ENCODE measurements around the gene YTHDF1.
A peak's percentile ranks its signal among the peaks of the same experiment; 100 is the strongest.

The YTHDF1 gene

DNA sequence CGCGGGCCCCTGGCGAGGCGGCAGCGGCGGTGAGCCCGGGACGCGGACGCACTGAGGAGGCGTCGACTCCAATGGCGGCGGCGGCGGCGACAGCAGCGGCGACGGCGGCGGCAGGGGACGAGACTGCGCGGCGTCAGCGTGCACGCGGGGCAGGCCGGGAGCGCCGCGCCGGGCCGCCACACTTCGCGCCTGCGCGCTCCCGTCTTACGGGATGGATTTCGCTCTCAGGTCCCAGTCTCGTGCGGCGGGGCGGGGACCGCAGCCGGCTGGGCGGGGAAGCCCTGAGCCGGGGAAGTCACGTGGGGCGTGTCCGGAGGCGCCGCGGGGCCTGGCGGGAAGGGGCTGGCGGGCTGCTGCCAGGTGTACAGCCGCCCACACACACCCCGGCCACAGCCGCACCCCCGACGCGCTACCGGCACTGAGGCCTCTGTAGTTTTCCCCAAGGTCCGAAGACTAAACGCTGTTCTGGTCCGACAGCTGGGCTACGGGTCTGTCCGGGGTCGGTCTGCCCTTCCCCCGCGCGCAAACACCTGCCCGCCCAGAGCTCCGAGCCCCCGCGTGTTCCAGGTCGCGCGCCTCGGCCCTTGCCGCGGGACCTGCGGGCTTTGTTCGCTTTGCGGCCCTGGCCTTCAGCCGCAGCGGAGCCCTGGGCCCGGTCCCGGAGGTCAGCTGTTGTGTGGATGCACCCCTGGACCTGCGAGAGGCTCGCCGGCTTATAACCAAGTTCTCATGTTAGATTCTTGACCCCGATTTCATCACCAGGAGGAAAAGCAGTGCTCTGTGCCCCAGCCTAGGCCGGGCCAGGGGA, at the start of gene YTHDF1:
TSS of gene YTHDF1 (minus strand) at position 91 of the 808 bp plus-strand sequence. CDS start 239 bp downstream, outside the sequence.
- DNase-seq (ENCODE audit: low spot score), result peak; percentile 92

DNA sequence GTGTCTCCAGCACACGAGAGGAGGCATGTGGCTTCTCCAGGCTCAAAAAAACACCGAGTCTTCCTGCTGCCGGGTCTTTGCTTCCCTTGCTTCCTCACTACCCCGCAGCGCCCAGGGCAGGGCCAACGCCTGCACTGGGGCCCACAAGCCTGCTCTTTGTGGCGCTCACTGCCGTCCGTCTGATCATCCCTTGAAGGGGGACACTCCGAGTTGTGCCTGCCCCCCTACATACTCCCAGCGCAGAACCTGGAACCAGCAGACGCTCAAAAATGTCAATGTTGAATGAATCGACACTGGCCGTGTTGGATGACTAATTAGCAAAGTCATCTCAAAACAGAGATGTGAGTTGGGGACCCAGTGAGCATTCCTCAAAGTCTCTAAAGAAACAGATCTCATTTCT, 48.6 kb upstream of the YTHDF1 start:
- no peak for DNase-seq (ENCODE audit: low spot score)

DNA sequence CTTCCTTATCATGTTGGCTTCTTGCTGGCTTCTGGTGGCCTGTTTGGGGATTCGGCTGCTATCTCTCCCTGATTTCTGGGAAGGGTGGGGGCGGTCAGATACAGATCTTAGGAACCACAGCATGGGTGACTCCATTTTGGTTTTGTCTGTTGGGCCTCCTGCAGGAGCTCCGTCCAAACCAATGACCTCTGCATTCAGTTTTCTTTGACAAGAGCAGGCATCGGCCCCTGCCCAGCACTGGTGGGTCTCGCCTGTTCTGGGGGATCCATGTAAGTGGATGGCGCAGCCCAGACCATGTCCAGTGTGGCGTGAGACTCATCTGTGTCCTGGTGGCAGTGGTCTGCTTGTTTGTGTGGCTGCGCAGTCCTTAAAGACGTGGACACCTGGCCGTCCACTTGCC, 48.1 kb upstream of the YTHDF1 start:
- no peak for DNase-seq (ENCODE audit: low spot score)

DNA sequence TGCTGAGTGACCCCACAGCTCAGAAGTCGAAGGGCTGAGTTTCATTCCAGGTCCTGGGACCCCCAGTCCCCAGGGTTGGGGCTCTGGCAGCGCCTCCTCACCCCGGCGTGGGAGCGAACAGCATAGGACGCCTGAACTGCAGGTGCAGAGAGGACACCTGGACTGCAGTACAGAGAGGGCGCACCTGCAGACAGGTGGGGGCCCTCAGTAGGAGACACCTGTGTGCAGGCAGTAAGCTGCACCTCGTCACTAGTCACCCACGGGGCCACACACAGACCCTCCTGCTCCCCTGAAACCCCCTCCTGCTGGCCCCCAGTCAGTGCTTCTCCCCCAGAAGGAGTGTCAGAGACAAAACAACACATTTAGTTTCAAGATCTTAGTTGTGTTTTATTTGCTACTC, 46.9 kb upstream of the YTHDF1 start:
- DNase-seq (ENCODE audit: low spot score), result no peak

DNA sequence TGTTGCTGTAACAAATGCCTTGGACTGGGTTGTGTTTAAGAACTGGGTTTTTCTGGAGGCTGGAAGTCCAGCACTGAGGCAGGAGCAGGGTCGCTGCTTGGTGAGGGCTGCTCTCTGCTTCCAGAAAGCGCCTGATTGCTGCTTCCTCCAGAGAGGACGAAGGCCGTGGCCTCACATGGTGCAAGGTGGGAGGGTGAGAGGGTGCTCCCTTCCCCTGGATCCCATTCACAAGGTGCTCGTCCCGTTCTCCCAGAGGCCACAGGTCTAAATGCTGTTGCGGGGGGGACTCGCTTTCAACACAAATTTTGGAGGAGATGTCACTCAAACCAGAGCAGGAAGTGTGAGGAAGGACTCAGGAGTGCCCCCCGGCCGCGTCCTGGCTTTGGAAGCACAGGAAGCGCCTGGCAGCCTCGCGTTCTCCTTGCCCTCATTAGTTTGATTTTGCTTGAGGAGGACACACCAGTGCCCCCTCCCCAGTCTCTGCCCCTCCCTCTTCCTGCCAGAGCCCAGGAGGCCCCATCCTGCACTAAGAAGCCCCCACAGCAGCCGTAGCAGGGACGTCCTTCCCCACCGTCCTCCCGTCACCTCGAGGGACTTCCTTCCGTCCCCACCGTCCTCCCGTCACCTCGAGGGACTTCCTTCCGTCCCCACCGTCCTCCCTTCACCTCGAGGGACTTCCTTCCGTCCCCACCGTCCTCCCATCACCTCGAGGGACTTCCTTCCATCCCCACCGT, 46.0 kb upstream of the YTHDF1 start:
- no peak for DNase-seq (ENCODE audit: low spot score)

DNA sequence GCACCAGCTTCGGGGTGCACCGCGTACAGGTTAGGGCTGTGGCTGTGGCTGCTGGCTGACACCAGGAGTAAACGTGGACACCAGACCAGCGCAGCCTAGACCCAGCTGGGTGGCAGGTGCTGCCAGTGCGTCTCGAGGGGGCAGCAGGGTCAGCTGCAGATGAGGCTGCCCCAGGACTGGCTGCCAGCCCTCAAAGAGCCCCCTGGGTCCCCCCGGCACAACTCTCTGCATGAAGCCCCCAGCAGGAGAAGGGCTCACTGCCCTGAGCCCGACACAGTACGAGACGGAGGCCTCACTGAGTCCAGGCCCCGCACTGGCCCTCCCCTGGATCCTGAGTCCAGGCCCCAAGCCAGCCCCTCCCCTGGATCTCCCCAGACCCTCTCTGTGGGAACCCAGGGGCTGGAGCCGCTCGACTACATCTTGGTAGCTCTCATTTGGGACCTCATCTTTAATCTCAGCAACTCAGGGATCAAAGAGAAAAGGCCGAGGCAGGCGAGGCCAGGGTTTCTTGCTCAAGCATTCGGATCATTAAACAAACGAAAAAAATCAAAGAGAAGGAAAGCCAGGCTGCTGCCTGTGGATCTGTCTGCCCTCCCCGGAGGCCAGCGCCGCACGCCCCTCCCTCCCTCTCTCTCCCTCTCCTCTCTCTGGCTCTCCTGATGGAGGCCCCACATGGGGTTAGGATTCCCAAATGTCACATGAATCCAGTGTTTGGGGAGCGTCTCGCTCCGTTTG, 45.3 kb upstream of the YTHDF1 start:
- no peak for DNase-seq (ENCODE audit: low spot score)

DNA sequence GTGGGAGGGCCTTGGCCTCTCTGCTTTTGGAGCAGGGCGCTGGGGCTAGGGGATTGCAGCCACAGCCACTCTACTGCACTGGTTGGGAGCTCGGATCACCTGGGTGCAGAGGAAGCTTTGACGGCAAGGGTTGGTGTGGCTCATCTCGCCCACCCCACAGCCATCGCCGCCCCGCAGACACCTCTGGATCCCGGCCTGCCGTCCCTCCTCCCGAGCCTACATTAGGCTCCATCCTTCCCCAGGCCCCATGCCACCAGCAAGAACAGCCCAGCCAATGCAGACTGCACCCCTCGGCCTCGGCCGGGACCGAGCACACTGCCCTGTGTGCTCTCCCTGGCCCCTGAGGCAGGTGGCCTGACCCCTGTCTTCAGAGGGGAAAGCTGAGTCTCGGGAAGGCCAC, 44.6 kb upstream of the YTHDF1 start:
- no peak for DNase-seq (ENCODE audit: low spot score)

DNA sequence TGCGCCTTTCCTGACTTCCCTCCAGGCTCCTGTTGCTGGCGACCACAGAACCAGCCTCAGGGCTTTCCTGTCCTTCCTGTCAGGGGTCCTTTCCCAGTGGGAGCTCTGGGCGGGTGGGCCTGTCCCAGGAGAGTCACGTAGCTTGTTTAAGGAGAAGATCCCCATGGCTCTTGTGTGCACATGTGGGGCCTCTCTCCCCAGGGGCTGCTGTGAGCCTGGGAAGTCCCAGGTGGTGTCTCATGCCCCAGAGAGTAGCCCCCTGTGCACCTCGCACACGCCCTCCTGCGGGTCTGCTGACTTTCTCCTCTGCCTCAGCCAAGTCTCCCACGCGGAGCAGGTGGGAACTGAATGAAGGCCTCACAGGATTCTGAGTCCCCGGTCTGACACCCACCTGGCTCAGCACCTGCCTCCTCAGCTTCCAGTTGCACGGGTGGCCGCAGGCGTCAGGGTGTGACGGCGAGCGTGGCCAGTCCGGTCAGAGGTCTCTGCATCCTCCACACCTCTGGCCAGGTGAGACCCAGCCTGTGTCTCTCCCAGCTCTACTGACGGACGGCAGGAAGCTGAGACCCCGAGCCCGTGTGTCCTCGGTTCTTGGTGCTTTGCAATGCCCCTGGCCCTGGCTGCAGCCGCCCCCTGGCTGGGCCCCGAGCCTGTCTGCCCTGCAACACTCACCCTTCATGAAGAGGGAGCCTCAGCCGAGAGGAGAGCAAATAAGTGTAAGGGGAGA, 44.0 kb upstream of the YTHDF1 start:
- DNase-seq (ENCODE audit: low spot score), result no peak

DNA sequence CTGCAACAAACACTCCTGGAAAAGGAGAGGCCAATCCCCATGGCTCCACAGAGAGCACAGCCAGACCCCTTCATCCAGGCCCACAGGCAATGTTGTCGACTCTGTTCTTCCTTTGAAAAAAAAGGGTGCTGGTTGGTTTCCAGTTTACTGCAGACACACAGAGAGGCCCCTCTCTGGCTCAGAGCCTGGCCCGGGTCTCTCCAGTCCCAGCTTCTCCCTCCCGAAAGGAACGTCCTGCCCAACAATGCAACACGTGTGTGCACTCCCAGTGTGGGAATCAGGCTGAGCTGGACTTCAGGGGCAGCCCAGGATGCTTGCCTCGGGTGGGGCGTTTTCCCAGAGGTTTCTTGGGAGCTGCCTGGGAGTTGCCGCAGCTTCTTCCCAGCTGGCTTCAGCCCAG, 42.9 kb upstream of the YTHDF1 start:
- no peak for DNase-seq (ENCODE audit: low spot score)

DNA sequence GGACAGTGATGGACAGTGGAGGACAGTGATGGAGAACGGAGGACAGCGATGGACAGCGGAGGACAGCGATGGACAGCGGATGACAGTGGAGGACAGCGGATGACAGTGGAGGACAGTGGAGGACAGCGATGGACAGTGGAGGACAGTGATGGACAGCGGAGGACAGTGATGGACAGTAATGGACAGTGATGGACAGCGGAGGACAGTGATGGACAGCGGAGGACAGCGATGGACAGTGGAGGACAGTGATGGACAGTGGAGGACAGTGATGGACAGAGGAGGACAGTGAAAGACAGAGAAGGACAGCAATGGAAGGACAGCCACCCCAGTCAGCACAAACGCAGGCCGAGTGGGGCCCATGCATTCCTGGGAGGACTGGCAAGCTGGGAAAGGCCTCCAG, 41.7 kb upstream of the YTHDF1 start:
- DNase-seq (ENCODE audit: low spot score), result no peak

DNA sequence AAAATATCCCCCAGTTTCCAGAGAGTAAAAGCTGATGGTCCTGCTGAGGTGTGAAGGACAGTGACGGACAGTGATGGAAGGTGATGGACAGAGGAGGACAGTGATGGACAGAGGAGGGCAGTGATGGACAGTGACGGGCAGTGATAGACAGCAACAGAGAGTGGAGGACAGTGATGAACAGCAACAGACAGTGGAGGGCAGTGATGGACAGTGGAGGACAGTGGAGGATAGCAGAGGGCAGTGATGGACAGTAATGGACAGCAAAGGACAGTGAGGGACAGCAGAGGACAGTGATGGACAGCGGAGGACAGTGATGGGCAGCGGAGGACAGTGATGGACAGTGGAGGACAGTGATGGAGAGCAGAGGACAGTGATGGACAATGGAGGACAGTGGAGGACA, 41.0 kb upstream of the YTHDF1 start:
- DNase-seq (ENCODE audit: low spot score), result no peak

DNA sequence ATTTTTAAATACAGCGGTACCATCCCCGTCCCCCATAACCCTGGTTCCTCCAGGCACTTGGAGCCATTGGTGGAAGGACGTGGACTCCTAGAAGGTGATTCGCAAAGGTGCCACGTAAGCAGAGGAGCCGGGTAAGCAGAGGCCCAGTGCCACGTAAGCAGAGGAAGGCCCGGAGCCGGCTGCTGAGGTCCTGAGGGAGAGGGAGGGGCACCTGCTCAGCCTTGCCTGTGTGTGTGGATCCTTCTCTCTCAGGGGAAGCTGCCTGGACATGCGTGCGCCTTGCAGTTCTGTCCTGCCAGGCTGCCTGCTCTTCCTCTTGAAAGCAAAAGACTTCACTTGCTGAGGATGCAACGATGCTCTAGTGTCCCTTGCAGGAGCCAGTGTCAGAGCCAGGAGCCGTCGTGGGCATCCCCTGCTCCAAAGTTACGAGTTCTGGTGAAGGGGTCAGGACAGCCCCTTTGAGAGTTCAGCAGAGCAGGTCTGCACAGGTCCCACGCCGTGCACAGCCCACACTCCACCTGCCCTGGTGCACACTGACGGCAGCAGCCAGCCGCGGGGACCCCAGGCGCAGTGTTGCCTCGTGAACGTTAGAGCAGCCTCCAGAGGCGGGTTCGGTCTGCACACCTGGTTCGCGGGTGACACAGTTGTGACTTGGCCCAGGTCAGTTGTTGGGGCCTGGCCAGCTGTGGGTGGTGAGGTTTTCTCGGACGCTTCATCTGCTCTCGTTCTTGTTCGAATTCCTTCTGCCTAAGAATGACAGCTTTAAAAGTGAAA, 40.2 kb upstream of the YTHDF1 start:
- DNase-seq (ENCODE audit: low spot score), result no peak

DNA sequence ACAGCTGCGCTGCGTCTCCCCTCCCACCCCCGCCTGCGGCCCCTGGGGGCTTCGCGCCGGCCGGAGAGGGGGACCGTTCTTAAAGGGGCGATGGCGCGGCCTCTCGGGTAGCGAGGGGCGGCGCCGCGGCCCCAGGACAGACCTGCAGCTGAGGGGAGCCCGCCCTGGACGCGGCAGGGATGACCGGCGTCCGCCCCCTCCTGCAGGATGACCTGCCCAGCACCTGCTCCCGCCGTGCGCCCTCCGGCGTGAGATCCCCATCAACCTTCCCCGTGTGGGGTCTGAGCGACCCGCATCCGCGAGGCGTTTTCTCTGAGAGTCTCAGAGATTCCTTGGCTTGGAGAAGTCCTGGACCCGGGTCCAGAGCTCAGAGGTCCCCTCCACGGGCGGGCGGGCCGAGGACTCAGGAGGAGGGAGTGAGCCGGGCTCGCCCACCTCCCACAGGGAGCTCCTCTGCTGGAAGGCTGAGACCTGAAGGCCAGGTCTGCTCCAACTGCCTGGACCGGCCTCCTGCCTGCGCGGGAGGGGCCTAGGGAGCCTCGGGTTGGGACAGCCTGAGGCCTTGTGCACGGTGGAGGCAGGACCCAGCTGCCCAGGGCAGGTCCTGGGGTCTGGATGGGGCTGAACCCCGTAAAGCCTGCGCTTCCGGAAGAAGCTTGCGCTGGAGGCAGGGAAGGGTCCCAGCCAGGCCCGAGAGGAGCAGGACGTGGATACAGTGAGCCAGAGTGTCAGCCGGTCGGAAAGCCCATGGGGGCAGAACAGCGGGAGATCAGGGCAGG, 38.9 kb upstream of the YTHDF1 start:
- DNase-seq (ENCODE audit: low spot score), result no peak

DNA sequence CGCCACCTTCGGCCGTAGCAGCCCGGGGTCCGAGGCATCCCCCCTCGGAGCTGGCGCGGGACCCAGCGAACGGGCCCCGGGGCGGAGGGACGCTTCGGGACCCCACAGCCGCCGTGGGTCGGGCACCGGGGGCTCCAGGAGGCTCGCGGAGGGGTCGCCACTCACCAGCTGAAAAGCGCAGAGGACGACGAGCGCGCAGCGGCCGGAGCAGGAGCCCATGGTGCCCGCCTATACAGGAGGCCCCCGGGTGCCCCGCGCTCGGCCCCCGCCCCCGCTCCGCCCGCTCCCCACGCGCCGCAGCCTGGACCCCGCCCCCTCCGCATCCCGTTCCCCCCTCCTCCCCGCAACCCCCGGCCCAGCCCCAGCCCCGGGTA, 38.3 kb upstream of the YTHDF1 start, which contains the start of gene NKAIN4:
TSS of gene NKAIN4 (minus strand) at position 232 of the 374 bp plus-strand sequence. CDS start at position 219, 13 bp downstream.
- no peak for DNase-seq (ENCODE audit: low spot score)

DNA sequence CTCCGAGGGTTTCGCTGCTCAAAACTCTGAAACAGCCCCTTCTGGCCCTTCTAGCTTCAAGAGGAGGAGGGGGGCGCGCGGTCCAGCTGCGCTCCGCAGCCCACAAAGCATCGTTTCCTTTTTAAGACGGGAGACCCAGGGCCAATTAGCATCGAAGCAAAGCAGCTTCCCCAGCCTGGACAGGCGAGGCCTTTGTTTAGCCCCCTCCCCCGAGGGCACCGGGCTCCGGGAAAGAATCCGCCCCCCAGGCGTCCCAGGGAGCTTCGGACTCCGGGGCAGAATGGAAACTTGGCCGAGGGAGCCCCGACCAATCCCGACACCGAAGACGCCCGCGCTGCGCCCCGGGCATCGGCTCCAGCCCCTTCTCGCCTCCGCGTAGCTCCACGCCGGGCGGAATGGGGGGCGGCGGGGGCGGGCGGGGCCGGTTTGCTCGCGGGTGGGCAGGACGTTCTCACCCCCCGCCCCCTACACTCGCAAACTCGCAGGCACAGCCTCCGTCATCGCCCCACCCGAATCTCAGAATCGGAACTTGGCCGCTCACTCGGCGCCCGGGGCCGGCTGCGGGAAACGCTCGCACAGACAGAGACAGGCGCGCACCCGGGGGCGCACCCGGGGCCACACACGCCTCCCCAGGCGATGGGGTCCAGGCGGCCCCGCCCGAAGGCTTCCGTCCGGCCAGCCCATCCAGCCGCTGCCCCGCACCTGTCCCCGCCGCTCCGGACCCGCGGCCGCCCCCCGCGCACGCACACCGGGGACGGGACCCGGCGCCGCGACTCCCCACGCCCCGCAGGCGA, 37.7 kb upstream of the YTHDF1 start:
- DNase-seq (ENCODE audit: low spot score), result no peak

DNA sequence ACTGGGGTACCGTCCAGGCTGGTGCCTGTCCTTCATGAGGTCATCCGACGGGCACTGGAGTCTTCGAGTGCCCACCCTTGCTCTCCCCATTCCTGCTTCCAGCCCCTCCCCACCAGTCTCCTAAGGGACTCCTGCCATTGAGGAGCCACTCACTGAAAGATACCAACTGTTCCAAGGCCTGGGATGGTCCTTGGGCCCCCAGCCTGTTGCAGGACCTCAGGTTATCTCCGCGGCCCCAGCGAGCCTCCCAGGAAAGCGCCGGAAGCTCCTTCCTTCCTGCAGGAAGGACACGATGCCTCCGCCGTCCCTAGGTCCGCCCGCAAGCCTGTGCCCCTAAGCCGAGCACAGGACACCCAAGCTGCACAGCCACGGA, 37.1 kb upstream of the YTHDF1 start:
- DNase-seq (ENCODE audit: low spot score), result no peak

DNA sequence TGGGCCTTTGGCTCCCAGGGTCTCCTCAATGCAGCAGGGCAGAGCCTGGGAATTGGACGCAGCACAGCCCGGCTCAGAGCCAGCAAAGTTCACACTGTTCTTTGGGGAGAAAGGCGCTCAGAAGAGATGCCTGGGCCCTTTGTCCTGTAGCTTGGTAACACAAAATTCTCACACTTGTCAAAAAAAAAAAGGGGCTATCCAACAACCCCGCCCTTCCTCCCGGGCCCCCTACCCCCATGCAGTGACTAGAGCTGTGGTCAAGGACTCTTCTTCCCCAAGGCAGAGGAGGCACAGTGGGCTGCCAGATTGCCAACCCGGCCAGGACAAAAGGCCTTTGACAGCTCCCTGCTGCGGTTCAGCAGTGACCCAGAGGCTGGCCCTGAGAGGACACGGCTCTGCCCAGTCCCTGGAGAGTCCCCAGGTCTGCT, 36.4 kb upstream of the YTHDF1 start:
- no peak for DNase-seq (ENCODE audit: low spot score)

DNA sequence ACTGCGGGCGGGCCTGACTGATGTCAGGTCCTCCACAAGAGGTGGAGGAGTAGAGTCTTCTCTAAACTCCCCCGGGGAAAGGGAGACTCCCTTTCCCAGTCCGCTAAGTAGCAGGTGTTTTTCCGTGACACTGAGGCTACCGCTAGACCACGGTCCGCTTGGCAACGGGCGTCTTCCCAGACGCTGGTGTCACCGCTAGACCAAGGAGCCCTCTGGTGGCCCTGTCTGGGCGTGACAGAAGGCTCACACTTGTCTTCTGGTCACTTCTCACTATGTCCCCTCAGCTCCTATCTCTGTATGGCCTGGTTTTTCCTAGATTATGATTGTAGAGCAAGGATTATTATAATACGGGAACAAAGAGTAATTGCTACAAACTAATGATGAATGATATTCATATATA, 35.4 kb upstream of the YTHDF1 start:
- peak; percentile 44 for DNase-seq (ENCODE audit: low spot score)

DNA sequence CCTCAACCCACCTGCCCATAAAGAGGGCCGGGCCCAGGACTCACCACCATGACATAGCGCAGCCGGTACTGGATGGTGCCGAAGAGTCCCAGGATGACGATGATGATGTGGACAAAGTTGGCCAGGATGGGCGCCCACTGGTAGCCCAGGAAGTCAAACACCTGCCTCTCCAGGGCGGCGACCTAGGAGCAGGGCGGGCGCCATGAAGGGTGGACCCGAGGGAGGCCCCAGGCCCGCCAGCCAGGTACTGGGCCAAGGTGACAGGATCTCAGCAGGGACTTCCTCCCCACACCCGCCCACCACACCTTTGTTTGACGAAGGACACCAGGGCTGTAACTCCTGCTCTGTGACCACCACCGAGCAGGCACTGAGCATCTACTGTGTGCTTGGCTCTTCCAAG, 34.0 kb upstream of the YTHDF1 start:
- DNase-seq (ENCODE audit: low spot score), result no peak

Measured in cerebellar cortex (tissue), 1 donor.